Type B pancreatic cell (in vitro differentiated cells): ENCODE measurements around the gene SLC35B2. TPM values are rescaled to one million over a fixed set of nuclear protein-coding genes. Genes with fewer than 3 reads are reported as not detected.

ENCODE experiments used
- DNase-seq: peaks from one replicate; pipeline ENCODE4 v3.0.0; 2021; ENCODE audit warnings: mixed read lengths; ENCODE audit not compliant: unreplicated experiment; ENCODE audit errors: extremely low spot score
- H3K27ac Mint-ChIP-seq: 2 replicates; pipeline ENCODE4 v1.8.0; 2021; ENCODE audit warnings: mild to moderate bottlenecking, mixed read lengths
- H3K27me3 Mint-ChIP-seq: 2 replicates; pipeline ENCODE4 v1.8.0; 2021; ENCODE audit warnings: mixed read lengths
- H3K36me3 Mint-ChIP-seq: 2 replicates; pipeline ENCODE4 v1.8.0; 2021; ENCODE audit warnings: mixed read lengths
- H3K4me1 Mint-ChIP-seq: one replicate; pipeline ENCODE4 v1.8.0; 2021; ENCODE audit warnings: mixed read lengths; ENCODE audit not compliant: unreplicated experiment
- H3K4me3 Mint-ChIP-seq: 2 replicates; pipeline ENCODE4 v1.8.0; 2021; ENCODE audit warnings: mild to moderate bottlenecking, mixed read lengths
- H3K9me3 Mint-ChIP-seq: 2 replicates; pipeline ENCODE4 v1.8.0; 2021; ENCODE audit warnings: mixed read lengths
- total RNA-seq: library from RNA; stranded (reverse); gene quantifications from 2 replicates; pipeline ENCODE4 v1.2.1, GENCODE V29; 2021; ENCODE audit warnings: low replicate concordance
- TF ChIP-seq, protein P1 (sequence below): fragments of 200-600 bp; sonication (generic); conservative IDR thresholded peaks from 2 replicates; pipeline ENCODE4 v1.5.0; 2021; ENCODE audit warnings: antibody characterized with exemption, mild to moderate bottlenecking

Gene SLC35B2
- total RNA-seq, 1 donor from 2014 or later, result 39.6 TPM

DNA sequence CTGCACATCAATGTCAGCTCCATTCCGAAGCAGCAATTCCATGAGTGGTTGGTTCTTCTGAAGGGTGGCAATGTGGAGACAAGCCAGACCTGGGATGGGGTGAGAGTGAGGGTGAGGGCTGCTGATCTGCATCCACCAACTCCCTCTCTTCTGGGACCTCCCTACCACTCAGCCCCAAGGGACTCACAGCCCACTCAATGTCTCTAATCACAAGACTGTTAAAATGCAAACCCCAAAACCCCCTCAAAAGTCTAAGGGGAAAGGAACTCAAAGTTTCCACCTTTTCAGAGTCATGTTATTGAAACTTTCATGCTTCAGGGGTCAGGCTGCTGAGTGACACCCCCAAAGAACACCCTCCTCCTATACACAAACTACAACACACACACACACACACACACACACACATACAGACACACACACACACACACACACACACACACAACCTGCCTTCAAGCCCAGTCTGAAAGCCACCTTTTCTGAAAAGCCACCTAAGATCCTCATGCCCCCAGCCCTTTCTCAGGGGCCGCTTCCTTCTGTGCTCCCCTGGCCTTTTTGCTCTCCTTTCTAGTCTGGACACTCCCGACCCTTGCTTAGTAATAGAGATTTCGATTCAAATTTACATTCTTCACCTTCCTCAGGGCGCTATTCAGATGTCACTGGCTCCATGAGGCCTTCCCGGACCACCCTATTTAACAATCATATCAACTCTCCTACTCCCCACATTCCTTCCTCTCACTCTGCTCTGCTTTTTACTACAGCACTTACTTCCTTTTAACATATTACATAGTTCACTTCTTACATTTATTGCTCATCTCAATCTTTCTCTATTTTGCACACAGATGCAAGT, 3.3 kb upstream of the SLC35B2 start:
- H3K36me3 Mint-ChIP-seq, result no peaks in the 10 kb centered on the region
- peak overlapping the region; percentile 3 for H3K27ac Mint-ChIP-seq
- TF ChIP-seq, protein P1, sequence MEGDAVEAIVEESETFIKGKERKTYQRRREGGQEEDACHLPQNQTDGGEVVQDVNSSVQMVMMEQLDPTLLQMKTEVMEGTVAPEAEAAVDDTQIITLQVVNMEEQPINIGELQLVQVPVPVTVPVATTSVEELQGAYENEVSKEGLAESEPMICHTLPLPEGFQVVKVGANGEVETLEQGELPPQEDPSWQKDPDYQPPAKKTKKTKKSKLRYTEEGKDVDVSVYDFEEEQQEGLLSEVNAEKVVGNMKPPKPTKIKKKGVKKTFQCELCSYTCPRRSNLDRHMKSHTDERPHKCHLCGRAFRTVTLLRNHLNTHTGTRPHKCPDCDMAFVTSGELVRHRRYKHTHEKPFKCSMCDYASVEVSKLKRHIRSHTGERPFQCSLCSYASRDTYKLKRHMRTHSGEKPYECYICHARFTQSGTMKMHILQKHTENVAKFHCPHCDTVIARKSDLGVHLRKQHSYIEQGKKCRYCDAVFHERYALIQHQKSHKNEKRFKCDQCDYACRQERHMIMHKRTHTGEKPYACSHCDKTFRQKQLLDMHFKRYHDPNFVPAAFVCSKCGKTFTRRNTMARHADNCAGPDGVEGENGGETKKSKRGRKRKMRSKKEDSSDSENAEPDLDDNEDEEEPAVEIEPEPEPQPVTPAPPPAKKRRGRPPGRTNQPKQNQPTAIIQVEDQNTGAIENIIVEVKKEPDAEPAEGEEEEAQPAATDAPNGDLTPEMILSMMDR, result no peak
- H3K27me3 Mint-ChIP-seq, result no peaks in the 10 kb centered on the region
- no peaks in the 10 kb centered on the region for H3K9me3 Mint-ChIP-seq
- H3K4me1 Mint-ChIP-seq, result peaks cover 47% of the 10 kb centered on the region
- H3K4me3 Mint-ChIP-seq, result peak overlapping the region; percentile 32
- DNase-seq, result no peak

DNA sequence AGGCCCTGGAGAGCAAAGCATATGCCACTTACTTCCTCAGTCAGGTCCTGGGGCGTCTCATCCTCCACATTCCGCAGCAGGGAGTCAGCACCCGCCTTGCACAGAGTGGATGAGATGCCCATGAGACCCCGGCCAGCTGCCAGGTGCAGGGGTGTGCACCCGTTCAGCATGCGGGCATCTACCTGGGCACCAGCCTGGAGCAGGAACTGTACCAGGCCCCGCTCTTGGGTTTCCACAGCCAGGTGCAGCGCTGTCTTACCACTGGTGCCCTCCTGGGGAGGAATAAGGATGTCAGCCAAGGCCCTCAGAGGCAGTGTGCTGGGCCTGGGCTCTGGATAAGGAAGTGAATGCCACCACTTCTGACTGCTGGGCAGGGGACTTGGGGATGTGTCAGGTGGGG, 2.7 kb upstream of the SLC35B2 start:
- no peak for DNase-seq
- peaks cover 48% of the 10 kb centered on the region for H3K4me1 Mint-ChIP-seq
- H3K27ac Mint-ChIP-seq, result no peak overlapping the region
- H3K36me3 Mint-ChIP-seq, result no peaks in the 10 kb centered on the region
- no peaks in the 10 kb centered on the region for H3K9me3 Mint-ChIP-seq
- TF ChIP-seq, protein P1, result no peak
- no peak overlapping the region for H3K4me3 Mint-ChIP-seq
- no peaks in the 10 kb centered on the region for H3K27me3 Mint-ChIP-seq

DNA sequence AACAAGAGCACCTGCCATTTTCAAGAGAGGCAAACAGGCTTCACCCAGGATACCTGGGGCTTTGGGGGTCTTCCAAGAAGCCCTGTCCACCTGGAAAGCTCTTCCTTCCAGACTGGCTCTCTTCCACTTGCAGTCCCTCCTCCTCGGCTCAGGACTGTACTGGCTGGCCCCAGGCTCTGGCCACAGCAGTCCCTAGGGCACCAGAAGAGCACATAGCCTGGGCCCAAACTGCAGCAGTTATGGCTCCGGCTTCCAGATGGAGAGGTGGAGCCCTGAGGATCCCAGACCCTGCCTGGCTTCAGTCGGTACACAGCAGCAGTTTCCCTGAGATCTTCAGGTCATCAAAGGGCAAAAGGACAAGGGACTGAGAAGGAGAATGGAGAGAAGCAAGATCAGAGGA, 1.6 kb upstream of the SLC35B2 start:
- H3K27me3 Mint-ChIP-seq, result no peaks in the 10 kb centered on the region
- peak overlapping the region; percentile 92 for H3K4me3 Mint-ChIP-seq
- TF ChIP-seq, protein P1, result no peak
- H3K4me1 Mint-ChIP-seq, result peaks cover 43% of the 10 kb centered on the region
- DNase-seq, result no peak
- peak overlapping the region; percentile 94 for H3K27ac Mint-ChIP-seq
- H3K9me3 Mint-ChIP-seq, result no peaks in the 10 kb centered on the region
- H3K36me3 Mint-ChIP-seq, result no peaks in the 10 kb centered on the region

DNA sequence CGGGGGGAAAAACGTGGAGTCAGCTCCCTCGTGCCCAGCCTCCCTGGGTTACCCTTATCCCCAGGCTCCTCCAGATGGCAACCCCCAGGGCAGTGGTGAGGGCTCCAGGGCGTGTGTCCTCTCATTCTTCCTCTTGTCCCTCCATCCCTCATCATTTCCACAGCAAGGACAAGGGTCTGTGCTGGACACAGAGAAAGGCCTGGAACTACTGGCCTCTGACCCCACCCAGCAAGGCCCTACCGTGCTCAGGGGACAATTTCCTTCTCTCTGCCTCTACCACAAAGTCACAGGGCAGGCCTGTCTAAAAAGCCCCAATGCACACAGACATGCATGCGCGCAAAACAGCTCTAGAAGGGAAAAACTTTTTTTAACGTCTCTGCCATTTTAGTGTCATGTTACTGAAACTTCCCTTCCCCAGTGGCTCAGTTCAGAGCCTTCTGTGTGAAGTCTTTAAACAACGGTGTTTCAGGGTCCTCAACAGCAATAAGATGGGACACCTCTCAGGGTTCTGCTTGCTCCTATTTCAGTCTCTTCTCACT, 1.1 kb upstream of the SLC35B2 start:
- Mint-ChIP-seq H3K4me3 (peak overlapping the region; percentile 92), H3K9me3 (no peaks in the 10 kb centered on the region), H3K4me1 (peaks cover 41% of the 10 kb centered on the region), H3K27me3 (no peaks in the 10 kb centered on the region), H3K27ac (peak overlapping the region; percentile 94), H3K36me3 (peaks cover 4% of the 10 kb centered on the region)
- TF ChIP-seq, protein P1, result no peak
- DNase-seq, result no peak

DNA sequence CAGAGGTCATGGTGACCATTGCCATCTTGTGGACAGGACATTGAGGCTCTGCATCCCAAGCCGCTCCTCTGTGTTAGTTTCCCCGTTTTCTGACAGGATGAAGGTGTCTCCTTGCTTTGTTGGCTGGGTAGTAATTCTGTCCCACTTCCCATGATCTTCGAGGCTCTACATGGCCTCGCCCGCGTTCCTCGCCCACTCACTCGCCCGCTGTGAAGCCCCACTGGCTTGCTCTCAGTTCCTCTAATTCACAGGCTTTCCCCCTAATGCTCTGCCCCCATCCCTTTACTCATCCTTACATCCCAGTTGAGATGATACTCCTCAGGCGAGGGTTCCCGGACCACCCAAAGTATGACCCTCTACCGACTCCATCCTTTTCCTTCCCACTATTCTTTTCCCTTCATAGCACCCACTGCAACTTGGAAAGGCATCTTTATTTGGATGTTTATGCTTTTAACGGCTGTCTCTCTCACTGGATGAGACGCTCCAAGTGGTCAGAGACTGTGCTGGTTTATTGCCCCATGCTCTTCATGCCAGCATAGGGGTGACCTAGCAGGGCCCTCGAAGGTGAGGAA, 511 bp upstream of the SLC35B2 start:
- TF ChIP-seq, protein P1, result peak; percentile 36
- H3K27me3 Mint-ChIP-seq, result no peaks in the 10 kb centered on the region
- H3K4me1 Mint-ChIP-seq, result peaks cover 41% of the 10 kb centered on the region
- H3K4me3 Mint-ChIP-seq, result peak overlapping the region; percentile 92
- H3K36me3 Mint-ChIP-seq, result peaks cover 10% of the 10 kb centered on the region
- no peak for DNase-seq
- H3K9me3 Mint-ChIP-seq, result no peaks in the 10 kb centered on the region
- peak overlapping the region; percentile 94 for H3K27ac Mint-ChIP-seq
